ENCODE results near the gene NRDC.

GRCh38 chr1:51756290-51756689 lies 122.2 kb downstream of the NRDC start:
- TF ChIP-seq CTCF (IDR thresholded peaks at IDR 0.05) = no peak
- no peak for TF ChIP-seq POLR2A (IDR thresholded peaks at IDR 0.05)
- no peak for TF ChIP-seq POLR2AphosphoS5 (IDR thresholded peaks at IDR 0.05)
